Fibroblast of skin of right biceps (primary cell): ENCODE data around the gene CNKSR3.
A peak's percentile ranks its signal among the peaks of the same experiment; 100 is the strongest.

Source experiments
- DNase-seq: peaks from one replicate; pipeline ENCODE4 v3.0.0-alpha.2; 2013

The CNKSR3 gene

DNA sequence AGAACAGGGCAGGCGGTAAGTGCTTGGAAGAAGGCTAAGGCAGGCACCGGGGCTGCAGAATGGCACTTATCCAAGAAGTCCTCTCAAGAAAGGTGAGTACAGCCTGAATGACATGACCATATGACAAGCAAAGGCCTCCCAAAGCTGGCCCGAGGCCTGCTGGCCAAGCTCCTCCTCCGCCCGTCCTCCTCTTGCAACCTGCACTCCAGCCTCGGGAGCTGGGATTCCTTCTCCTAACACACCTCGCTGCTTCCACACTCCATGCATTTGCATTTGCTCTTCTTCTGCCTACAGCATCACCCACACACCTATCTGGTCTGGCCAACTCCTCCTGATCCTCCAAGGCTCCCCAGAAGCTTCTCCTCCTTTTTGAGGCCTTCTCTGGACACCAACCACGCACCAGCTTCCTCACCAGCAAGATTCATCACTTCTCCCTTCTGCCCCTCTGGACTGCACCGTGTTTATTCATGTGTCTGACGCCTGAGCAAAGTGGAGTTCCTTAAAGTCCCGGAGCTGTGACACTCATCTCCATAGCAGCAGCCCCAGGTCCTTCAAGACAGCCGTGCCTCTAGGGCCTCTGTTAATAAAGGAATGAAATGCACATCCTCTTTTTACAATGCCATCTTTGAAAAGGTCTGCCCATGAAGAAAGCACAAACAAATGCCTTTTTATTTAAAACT lies 32.3 kb downstream of the CNKSR3 start:
- peak; percentile 40 for DNase-seq

- DNase-seq = no peak
Observed at GRCh38 chr6:154476494-154476893, 34.0 kb downstream of the CNKSR3 start.

DNA sequence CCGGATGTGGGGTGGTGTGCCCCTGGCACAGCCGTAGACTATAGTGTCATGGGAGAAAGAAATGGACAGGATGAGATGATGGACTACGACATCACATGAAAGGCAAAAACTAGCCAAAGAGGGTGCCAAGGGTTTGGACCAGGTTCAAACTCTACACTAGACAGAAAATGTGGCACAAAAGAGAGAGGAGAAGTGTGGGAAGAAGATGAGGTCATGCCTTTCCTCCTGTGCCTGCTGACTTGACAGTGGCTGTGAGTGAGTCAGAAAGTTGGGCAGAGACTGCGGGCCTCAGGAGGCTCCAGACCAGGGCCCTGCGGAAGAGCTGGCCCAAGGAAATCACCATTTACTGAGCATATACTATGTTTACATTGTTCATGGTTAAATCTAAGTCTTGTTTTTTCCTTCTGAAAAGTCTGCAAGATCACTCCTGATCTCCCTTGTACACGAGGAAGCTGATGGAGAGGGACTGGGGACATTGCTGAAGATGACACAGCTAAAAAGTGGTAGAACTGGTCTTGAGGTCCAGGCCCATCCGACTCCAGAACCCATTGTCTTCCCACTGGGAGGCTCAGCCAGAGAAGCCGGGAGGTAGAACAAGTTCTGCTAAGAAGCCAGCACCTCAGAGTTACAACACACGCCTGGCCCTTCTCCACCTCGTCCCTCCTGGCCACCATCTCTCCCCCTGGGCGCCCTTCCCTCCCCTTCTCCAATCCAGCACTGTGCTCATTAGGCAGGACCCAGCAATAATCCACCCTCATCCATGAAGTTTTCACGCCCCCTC lies 35.6 kb downstream of the CNKSR3 start:
- peak; percentile 70 for DNase-seq

DNA sequence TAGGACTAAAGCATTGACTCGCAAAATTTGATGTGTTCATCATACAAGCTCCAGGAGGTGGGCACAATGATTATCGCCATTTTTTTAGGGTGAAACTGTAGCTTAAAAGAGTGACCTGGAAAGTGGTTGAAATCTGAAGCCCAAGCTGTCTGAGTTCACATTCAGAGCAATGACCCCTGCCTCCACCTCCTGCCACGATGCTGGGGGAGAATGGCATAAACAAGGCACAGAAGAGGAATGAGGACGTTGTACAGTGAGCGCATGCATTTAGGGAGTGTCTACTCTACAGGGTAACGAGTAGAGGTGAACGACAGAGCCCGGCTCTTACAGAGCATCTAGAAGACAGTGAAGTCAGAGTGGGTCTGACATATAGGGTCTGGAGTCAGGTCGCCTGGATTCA lies 37.2 kb downstream of the CNKSR3 start:
- no peak for DNase-seq

DNA sequence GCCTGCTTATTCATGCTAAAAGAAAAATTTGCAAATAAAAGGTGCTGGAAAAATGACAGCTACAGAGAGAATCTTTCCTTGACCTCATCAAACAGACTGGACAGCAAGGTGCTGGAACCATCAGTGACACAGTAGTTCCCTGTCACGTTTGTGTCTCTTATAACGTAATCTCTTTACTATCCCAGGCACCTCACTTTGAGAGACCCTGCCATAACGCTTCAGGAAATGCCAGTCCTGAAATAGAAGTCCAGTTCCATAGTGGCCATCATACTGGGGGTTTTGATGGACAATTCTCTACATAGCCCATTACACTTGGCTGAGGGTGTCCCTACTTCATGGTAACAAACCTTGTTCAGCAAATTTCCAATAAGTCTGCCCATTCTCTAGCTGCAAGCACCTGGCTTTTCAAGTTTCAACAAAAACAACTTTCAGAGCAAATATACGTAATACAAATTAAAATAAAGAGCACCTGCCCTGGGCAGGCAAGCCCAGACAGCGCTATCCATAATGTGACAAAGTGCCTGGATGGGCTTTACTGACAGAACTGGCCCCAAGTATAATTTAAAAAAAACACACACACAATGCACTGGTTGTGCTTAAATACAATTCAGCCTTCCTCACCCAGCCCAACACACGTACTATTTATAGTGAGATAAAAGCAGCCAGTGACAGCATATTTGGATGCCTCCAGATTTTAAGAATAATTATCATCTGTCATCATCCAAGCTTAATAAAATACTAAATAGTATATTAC lies 38.7 kb downstream of the CNKSR3 start:
- DNase-seq = no peak

DNA sequence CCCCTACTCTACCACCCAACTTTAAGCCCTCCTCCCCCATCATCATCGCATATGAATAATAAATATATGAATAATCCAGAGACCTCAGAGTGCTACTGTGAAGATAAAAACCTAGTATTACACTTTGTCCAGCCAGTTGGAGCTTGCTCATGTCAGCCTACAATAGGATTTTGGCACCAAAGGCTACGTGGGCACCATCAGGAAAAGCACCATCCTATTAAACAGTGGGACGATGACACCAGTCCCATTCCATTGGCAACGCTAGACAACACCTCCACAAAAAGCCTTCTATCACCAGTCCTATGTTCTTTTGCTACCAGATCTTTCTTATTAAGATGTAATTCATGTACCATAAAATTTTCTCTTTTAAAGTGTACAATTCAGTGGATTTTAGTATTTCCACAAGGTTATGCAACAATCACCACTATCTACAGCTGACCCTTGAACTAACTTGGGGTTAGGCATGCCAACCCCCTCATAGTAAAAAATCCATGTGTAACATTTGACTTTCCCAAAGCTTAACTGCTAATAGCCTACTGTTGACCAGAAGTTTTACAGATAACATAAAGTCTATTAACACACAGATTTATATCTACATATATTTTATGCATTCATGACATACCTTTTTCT lies 41.1 kb downstream of the CNKSR3 start:
- DNase-seq = no peak

DNA sequence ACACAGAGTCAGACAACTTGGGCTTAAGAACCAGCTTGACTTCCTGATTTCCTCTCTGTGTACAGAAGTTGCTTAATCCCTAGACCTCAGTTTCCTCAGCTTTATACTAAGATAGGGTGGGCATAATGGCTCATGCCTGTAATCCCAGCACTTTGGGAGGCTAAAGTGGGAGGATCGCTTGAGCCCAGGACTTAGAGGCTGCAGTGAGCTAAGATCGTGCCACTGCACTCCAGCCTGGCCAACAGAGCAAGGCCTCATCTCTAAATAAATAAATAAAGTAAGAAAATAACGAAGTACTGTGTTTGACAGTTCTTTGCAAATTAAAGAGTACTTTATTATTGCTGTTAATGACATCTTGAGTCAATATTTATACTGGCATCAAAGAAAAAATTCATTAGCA lies 41.7 kb downstream of the CNKSR3 start:
- no peak for DNase-seq

DNA sequence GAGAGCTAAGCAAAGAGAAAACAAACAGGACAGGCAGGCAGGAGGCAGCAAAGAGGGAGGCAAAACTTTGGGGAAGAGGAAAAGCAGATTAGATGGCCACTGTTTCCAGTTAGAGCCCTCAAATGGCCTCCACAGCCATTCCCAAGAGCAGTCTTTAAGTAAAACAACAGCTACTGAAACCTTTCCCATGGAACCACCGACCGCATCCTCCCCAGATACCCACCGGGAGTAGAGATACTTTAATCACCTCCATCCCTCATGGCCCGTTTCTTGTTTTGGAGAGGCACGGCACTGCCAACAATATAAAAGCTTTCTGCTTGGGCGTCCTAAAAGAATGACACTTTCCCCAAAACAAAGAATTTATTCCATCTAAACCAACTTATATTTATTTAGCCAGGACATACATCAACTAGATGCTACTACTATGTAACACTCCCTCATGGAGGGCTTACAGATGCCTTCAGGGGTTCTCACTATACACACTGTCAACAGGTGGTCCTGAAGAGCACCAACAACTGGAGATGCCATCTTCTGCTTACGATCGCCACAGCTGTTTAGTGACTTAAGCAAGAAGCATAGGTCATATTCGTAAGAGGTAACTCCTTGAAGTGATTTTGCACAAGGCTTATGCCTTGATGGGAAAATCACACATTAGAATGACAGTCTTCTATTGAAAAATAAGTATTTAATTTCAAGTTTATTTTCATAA lies 43.4 kb downstream of the CNKSR3 start:
- no peak for DNase-seq

GRCh38 chr6:154466139-154466538 lies 44.3 kb downstream of the CNKSR3 start:
- no peak for DNase-seq

- no peak for DNase-seq
Observed at GRCh38 chr6:154463573-154464419, 46.7 kb downstream of the CNKSR3 start.

DNA sequence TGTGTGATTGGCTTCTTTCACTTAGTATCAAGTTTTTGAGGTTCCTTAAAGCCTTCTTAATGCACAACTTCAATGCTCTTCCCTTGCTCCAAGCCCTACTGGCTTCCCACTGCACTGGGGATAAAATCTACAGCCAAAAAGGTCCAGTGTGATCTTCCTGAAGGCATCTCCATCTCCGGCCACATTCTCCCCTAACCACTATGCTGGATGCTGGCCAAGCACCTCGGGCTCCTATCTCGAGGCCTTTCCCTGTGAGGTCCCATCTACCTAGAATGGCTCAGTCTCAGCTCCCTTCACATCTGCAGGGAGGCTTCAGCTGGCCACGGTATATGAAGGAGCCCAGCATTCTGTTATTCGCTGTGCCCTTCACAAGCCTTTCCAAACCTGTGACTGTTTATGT lies 48.1 kb downstream of the CNKSR3 start:
- no peak for DNase-seq

GRCh38 chr6:154461348-154461747 lies 49.1 kb downstream of the CNKSR3 start:
- no peak for DNase-seq

GRCh38 chr6:154460306-154461071 lies 50.0 kb downstream of the CNKSR3 start:
- peak; percentile 48 for DNase-seq

DNA sequence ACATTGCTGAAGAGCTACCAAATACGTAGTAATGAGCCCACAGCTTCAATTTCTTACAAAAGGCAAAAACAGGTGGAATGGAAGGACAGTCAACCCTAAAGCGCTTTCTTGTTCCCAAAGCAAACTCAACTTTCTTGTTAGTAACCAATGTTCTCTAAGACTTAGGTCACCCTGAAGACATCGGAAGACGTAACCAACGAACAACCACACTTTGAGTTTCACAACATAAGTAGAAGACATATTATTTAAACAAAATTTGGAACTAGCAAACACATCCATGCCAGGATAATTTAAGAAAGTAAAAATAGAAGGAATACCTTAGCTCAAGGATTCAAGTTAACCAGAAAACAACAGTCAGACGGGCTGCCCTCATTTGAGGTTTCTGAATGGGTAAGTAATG lies 51.0 kb downstream of the CNKSR3 start:
- no peak for DNase-seq

- DNase-seq = peak; percentile 53
Observed at GRCh38 chr6:154458565-154459470, 51.7 kb downstream of the CNKSR3 start.

GRCh38 chr6:154457881-154458284 lies 52.6 kb downstream of the CNKSR3 start:
- DNase-seq = no peak

- peak; percentile 45 for DNase-seq
Observed at GRCh38 chr6:154457046-154457713, 53.3 kb downstream of the CNKSR3 start.

- DNase-seq = no peak
Observed at GRCh38 chr6:154453329-154453728, 57.2 kb downstream of the CNKSR3 start.

- DNase-seq = no peak
Observed at GRCh38 chr6:154450498-154450897, 60.0 kb downstream of the CNKSR3 start.
